GM12875 (cell line): ENCODE measurements around the gene STIP1.

Experiments used
- H3K4me3 ChIP-seq: one replicate; pipeline ENCODE4 v1.5.1; 2011; ENCODE audit warnings: low read depth, low read length, control low read depth
- CTCF ChIP-seq: IDR thresholded peaks from 2 replicates; pipeline ENCODE4 v1.5.1; 2011; ENCODE audit warnings: low read depth, mild to moderate bottlenecking, control low read depth, inconsistent platforms, low read length, moderate library complexity, borderline replicate concordance; ENCODE audit not compliant: insufficient read depth

Gene STIP1

GRCh38 chr11:64245401-64245796, 59.4 kb downstream of the STIP1 start:
- peak overlapping the region; percentile 66 for H3K4me3 ChIP-seq
- no peak for TF ChIP-seq CTCF

GRCh38 chr11:64245797-64246620, 60.0 kb downstream of the STIP1 start:
- TF ChIP-seq CTCF: no peak
- peak overlapping the region; percentile 66 for H3K4me3 ChIP-seq

- peak overlapping the region; percentile 66 for H3K4me3 ChIP-seq
Measured at GRCh38 chr11:64246621-64246870, 60.6 kb downstream of the STIP1 start.

GRCh38 chr11:64246871-64247728, 61.1 kb downstream of the STIP1 start, which contains the start of gene PPP1R14B:
Gene PPP1R14B, minus strand, starts transcription at chr11:64246943. Its CDS starts 270 bp downstream, at chr11:64246673.
- TF ChIP-seq CTCF: no peak
- peak within 1 kb of the TSS; percentile 66 for H3K4me3 ChIP-seq

- no peak for TF ChIP-seq CTCF
- peak overlapping the region; percentile 58 for H3K4me3 ChIP-seq
Measured at GRCh38 chr11:64247729-64248531, 62.0 kb downstream of the STIP1 start.

GRCh38 chr11:64248578-64248977, 62.6 kb downstream of the STIP1 start:
- no peak for TF ChIP-seq CTCF
- no peak overlapping the region for H3K4me3 ChIP-seq

- TF ChIP-seq CTCF: no peak
- no peak overlapping the region for H3K4me3 ChIP-seq
Measured at GRCh38 chr11:64249038-64249437, 63.1 kb downstream of the STIP1 start.
